IMR-90 (cell line): ENCODE measurements around the gene CASP8. TPM values are rescaled to one million over a fixed set of nuclear protein-coding genes. Genes with fewer than 3 reads are reported as not detected.

Experiments used
- ATAC-seq: fragments of 200-7000 bp; cut with Tn5 transposase; 2 replicates; pipeline ENCODE4 v1.9.1; 2020; ENCODE audit warnings: low read depth, mild to moderate bottlenecking, moderate library complexity
- BruUV-seq: library from RNA; stranded (reverse); fragments of 400-500 nt; replicated peaks from 2 replicates; lab custom pipeline; 2021; lab: Mats Ljungman, UMichigan
- CTCF ChIA-PET: fragments of 300-600 bp; formaldehyde crosslinking; extraction: SDS; loops from one replicate; lab custom pipeline; 2021; ENCODE audit warnings: antibody characterized with exemption; lab: Yijun Ruan, JAX
- POLR2A ChIA-PET: fragments of 300-600 bp; sonication (Branson Sonifier 250); formaldehyde crosslinking; loops from one replicate; lab custom pipeline; 2022; ENCODE audit warnings: antibody characterized with exemption; ENCODE audit not compliant: unreplicated experiment; lab: Charles Lee
- DNase-seq: peaks from one replicate; pipeline ENCODE4 v3.0.0; 2013
- H2AFZ ChIP-seq: replicated peaks from 2 replicates; pipeline ENCODE3; 2013; ENCODE audit warnings: low read length, mild to moderate bottlenecking; ENCODE audit not compliant: poor library complexity
- H2AK5ac ChIP-seq: 2 replicates; pipeline ENCODE4 v1.6.1; 2013; ENCODE audit warnings: low read depth, low read length, inconsistent platforms
- H2AK9ac ChIP-seq: replicated peaks from 2 replicates; pipeline ENCODE3; 2013; ENCODE audit warnings: mild to moderate bottlenecking, low read depth, low read length, moderate library complexity; ENCODE audit not compliant: poor library complexity
- H2BK120ac ChIP-seq: 2 replicates; pipeline ENCODE4 v1.6.1; 2013; ENCODE audit warnings: low read depth, low read length, inconsistent platforms
- H2BK15ac ChIP-seq: 3 replicates; pipeline ENCODE4 v1.6.1; 2013; ENCODE audit warnings: low read depth, low read length, inconsistent platforms
- H2BK20ac ChIP-seq: 2 replicates; pipeline ENCODE4 v1.6.1; 2013; ENCODE audit warnings: low read depth, mild to moderate bottlenecking, inconsistent platforms, low read length, moderate library complexity
- H2BK5ac ChIP-seq: 2 replicates; pipeline ENCODE4 v1.6.1; 2013; ENCODE audit warnings: mild to moderate bottlenecking, low read depth, low read length, inconsistent platforms; ENCODE audit not compliant: poor library complexity, severe bottlenecking
- H3K14ac ChIP-seq: replicated peaks from 2 replicates; pipeline ENCODE4 v1.6.1; 2013; ENCODE audit warnings: low read depth, low read length, inconsistent platforms
- H3K18ac ChIP-seq: 2 replicates; pipeline ENCODE4 v1.6.1; 2013; ENCODE audit warnings: low read depth, low read length, control low read depth
- H3K23ac ChIP-seq: 2 replicates; pipeline ENCODE4 v1.6.1; 2013; ENCODE audit warnings: low read depth, low read length, inconsistent platforms
- H3K27ac ChIP-seq: 2 replicates; pipeline ENCODE4 v1.5.1; 2013; ENCODE audit warnings: mild to moderate bottlenecking, control low read depth, low read length; ENCODE audit not compliant: insufficient read depth
- H3K27me3 ChIP-seq: 2 replicates; pipeline ENCODE4 v1.6.1; 2013; ENCODE audit warnings: low read length; ENCODE audit not compliant: control insufficient read depth, insufficient read depth
- H3K36me3 ChIP-seq: 2 replicates; pipeline ENCODE4 v1.6.1; 2013; ENCODE audit warnings: low read length, mixed read lengths; ENCODE audit not compliant: control insufficient read depth, insufficient read depth
- H3K4ac ChIP-seq: 2 replicates; pipeline ENCODE4 v1.6.1; 2013; ENCODE audit warnings: low read depth, low read length, inconsistent platforms
- H3K4me1 ChIP-seq: 2 replicates; pipeline ENCODE4 v1.6.1; 2013; ENCODE audit warnings: low read length, mixed read lengths; ENCODE audit not compliant: control insufficient read depth, insufficient read depth
- H3K4me2 ChIP-seq: 2 replicates; pipeline ENCODE4 v1.6.1; 2013; ENCODE audit warnings: low read depth, mild to moderate bottlenecking, control low read depth, low read length, moderate library complexity
- H3K4me3 ChIP-seq: 2 replicates; pipeline ENCODE4 v1.5.1; 2013; ENCODE audit warnings: low read depth, mild to moderate bottlenecking, control low read depth, low read length, moderate library complexity; ENCODE audit not compliant: insufficient read depth
- H3K56ac ChIP-seq: 2 replicates; pipeline ENCODE4 v1.6.1; 2013; ENCODE audit warnings: low read length, inconsistent platforms; ENCODE audit not compliant: insufficient read depth; ENCODE audit errors: extremely low read depth
- H3K79me1 ChIP-seq, 2 experiments: 2 replicates each; pipeline ENCODE4 v1.6.1; 2013; ENCODE audit warnings: low read length in 2 of 2, inconsistent platforms in 1 of 2, low read depth in 1 of 2
- H3K9ac ChIP-seq: 2 replicates; pipeline ENCODE4 v1.6.1; 2013; ENCODE audit warnings: low read depth, low read length, control low read depth
- H3K9me1 ChIP-seq: 2 replicates; pipeline ENCODE4 v1.6.1; 2013; ENCODE audit warnings: low read length, inconsistent platforms; ENCODE audit not compliant: insufficient read depth
- H3K9me3 ChIP-seq: 2 replicates; pipeline ENCODE4 v1.6.1; 2013; ENCODE audit warnings: low read length; ENCODE audit not compliant: control insufficient read depth, insufficient read depth
- H4K20me1 ChIP-seq: 2 replicates; pipeline ENCODE4 v1.6.1; 2013; ENCODE audit warnings: low read length, inconsistent platforms; ENCODE audit not compliant: insufficient read depth
- H4K5ac ChIP-seq: 2 replicates; pipeline ENCODE4 v1.6.1; 2013; ENCODE audit warnings: mild to moderate bottlenecking, low read depth, low read length, control low read depth
- H4K8ac ChIP-seq, 2 experiments: 2 replicates each; pipeline ENCODE4 v1.6.1; 2013; ENCODE audit warnings: low read depth in 2 of 2, low read length in 2 of 2, control low read depth in 1 of 2, inconsistent platforms in 1 of 2
- H4K91ac ChIP-seq: 2 replicates; pipeline ENCODE4 v1.6.1; 2013; ENCODE audit warnings: low read depth, low read length, inconsistent platforms; ENCODE audit not compliant: insufficient read depth
- BHLHE40 ChIP-seq: fragments of 150-350 bp; IDR thresholded peaks from 2 replicates; pipeline ENCODE4 v1.6.1; 2016; ENCODE audit warnings: mild to moderate bottlenecking, low read depth, low read length
- CEBPB ChIP-seq: IDR thresholded peaks from 2 replicates; pipeline ENCODE4 v1.6.1; 2012; ENCODE audit warnings: low read depth, low read length, improper control_type of control experiment
- CHD1 ChIP-seq: IDR thresholded peaks from 2 replicates; pipeline ENCODE4 v1.6.1; 2012; ENCODE audit warnings: low read depth, low read length, improper control_type of control experiment
- FOS ChIP-seq: fragments of 150-350 bp; IDR thresholded peaks from 2 replicates; pipeline ENCODE4 v1.6.1; 2016; ENCODE audit warnings: low read depth, low read length
- MAFK ChIP-seq: IDR thresholded peaks from 2 replicates; pipeline ENCODE4 v1.6.1; 2012; ENCODE audit warnings: low read depth, low read length, improper control_type of control experiment
- MAZ ChIP-seq: IDR thresholded peaks from 2 replicates; pipeline ENCODE4 v1.6.1; 2012; ENCODE audit warnings: low read depth, mild to moderate bottlenecking, low read length, improper control_type of control experiment, moderate library complexity, borderline replicate concordance
- MXI1 ChIP-seq: IDR thresholded peaks from 2 replicates; pipeline ENCODE4 v1.6.1; 2012; ENCODE audit warnings: low read depth, mild to moderate bottlenecking, low read length, moderate library complexity, borderline replicate concordance
- NFE2L2 ChIP-seq: fragments of 150-350 bp; IDR thresholded peaks from 2 replicates; pipeline ENCODE4 v1.6.1; 2016; ENCODE audit warnings: low read depth, mild to moderate bottlenecking, low read length
- POLR2A ChIP-seq: IDR thresholded peaks from 2 replicates; pipeline ENCODE4 v1.6.1; 2012; ENCODE audit warnings: mild to moderate bottlenecking, low read depth, low read length
- RCOR1 ChIP-seq: IDR thresholded peaks from 2 replicates; pipeline ENCODE4 v1.6.1; 2012; ENCODE audit warnings: mild to moderate bottlenecking, low read length, improper control_type of control experiment; ENCODE audit not compliant: insufficient replicate concordance
- RFX5 ChIP-seq: IDR thresholded peaks from 2 replicates; pipeline ENCODE4 v1.8.0; 2012; ENCODE audit warnings: low read depth, mild to moderate bottlenecking, low read length, moderate library complexity
- SMC3 ChIP-seq: fragments of 150-350 bp; IDR thresholded peaks from 2 replicates; pipeline ENCODE4 v1.6.1; 2016; ENCODE audit warnings: low read depth, mild to moderate bottlenecking, antibody characterized with exemption, low read length, moderate library complexity
- WGBS, 2 experiments: methylation state at CpG; one replicate each; pipeline versions ENCODE4 v1.1.5 to v1.1.7; 2013; ENCODE audit warnings: missing lambda C conversion rate in 2 of 2; ENCODE audit not compliant: insufficient read length in 1 of 2; ENCODE audit errors: extremely low coverage in 2 of 2; 5-methylcytosine and 5-hydroxymethylcytosine counted together
- dilution Hi-C: fragments of 300-500 bp; cut with HindIII; formaldehyde crosslinking; loops from one replicate; pipeline ENCODE4 v1.14.3; 2018; ENCODE audit warnings: low sequenced_read_pairs; ENCODE audit not compliant: unreplicated experiment
- in situ Hi-C: fragments of 300-500 bp; cut with MboI; formaldehyde crosslinking; loops from 3 replicates; pipeline ENCODE4 v1.14.3; 2019; ENCODE audit warnings: low sequenced_read_pairs, inconsistent platforms, mixed read lengths
- intact Hi-C: fragments of 100-400 bp; cut with micrococcal nuclease; formaldehyde crosslinking; loops from 2 replicates; pipeline ENCODE4 v1.10.0; 2022
- polyA plus RNA-seq, 3 experiments: library from polyadenylated mRNA; depleted of rRNA; stranded (reverse); fragments of >200 nt; gene quantifications; 2 replicates each; pipeline ENCODE4 v1.2.3, GENCODE V29; 2012; ENCODE audit warnings: low replicate concordance in 1 of 3
- total RNA-seq: library from RNA; depleted of rRNA; stranded (reverse); fragments of >200 nt; gene quantifications from 2 replicates; pipeline ENCODE4 v1.2.3, GENCODE V29; 2012
- TF ChIP-seq, protein P1 (sequence below): fragments of 150-350 bp; IDR thresholded peaks from 2 replicates; pipeline ENCODE4 v1.6.1; 2017; ENCODE audit warnings: mild to moderate bottlenecking, antibody characterized with exemption, low read length, low read depth
- TF ChIP-seq, protein P2 (sequence below): conservative IDR thresholded peaks from 2 replicates; pipeline ENCODE4 v1.5.1; 2012; ENCODE audit warnings: mild to moderate bottlenecking, low read depth, low read length, improper control_type of control experiment
- TF ChIP-seq, protein P3 (sequence below): fragments of 150-350 bp; IDR thresholded peaks from 2 replicates; pipeline ENCODE4 v1.6.1; 2016; ENCODE audit warnings: low read depth, mild to moderate bottlenecking, low read length, moderate library complexity, borderline replicate concordance

Gene CASP8
- total and polyA plus RNA-seq, 2 of the 4 experiments (the other 2 are of a cell fraction), result 13.1 to 17.0 TPM

- intact Hi-C loops, result loop anchor here (5.0 kb wide), 1 partner anchor 95 kb away; no protein-coding TSS in a partner anchor
- H2AFZ ChIP-seq, result peak overlapping the region; percentile 90
- BruUV-seq, result no TSS peak
- TF ChIP-seq POLR2A (no peak), MAZ (no peak), CEBPB (no peak), CHD1 (no peak), NFE2L2 (no peak), SMC3 (no peak), FOS (no peak), BHLHE40 (no peak), MXI1 (no peak), RFX5 (no peak), MAFK (no peak), RCOR1 (no peak)
- TF ChIP-seq, protein P1, sequence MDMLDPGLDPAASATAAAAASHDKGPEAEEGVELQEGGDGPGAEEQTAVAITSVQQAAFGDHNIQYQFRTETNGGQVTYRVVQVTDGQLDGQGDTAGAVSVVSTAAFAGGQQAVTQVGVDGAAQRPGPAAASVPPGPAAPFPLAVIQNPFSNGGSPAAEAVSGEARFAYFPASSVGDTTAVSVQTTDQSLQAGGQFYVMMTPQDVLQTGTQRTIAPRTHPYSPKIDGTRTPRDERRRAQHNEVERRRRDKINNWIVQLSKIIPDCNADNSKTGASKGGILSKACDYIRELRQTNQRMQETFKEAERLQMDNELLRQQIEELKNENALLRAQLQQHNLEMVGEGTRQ, result no peak
- TF ChIP-seq, protein P2, sequence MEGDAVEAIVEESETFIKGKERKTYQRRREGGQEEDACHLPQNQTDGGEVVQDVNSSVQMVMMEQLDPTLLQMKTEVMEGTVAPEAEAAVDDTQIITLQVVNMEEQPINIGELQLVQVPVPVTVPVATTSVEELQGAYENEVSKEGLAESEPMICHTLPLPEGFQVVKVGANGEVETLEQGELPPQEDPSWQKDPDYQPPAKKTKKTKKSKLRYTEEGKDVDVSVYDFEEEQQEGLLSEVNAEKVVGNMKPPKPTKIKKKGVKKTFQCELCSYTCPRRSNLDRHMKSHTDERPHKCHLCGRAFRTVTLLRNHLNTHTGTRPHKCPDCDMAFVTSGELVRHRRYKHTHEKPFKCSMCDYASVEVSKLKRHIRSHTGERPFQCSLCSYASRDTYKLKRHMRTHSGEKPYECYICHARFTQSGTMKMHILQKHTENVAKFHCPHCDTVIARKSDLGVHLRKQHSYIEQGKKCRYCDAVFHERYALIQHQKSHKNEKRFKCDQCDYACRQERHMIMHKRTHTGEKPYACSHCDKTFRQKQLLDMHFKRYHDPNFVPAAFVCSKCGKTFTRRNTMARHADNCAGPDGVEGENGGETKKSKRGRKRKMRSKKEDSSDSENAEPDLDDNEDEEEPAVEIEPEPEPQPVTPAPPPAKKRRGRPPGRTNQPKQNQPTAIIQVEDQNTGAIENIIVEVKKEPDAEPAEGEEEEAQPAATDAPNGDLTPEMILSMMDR, result no peak
- TF ChIP-seq, protein P3, sequence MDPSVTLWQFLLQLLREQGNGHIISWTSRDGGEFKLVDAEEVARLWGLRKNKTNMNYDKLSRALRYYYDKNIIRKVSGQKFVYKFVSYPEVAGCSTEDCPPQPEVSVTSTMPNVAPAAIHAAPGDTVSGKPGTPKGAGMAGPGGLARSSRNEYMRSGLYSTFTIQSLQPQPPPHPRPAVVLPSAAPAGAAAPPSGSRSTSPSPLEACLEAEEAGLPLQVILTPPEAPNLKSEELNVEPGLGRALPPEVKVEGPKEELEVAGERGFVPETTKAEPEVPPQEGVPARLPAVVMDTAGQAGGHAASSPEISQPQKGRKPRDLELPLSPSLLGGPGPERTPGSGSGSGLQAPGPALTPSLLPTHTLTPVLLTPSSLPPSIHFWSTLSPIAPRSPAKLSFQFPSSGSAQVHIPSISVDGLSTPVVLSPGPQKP, result no peak
These were observed 2.9 kb upstream of the CASP8 start for GRCh38 chr2:201257381-201257955.

More at GRCh38 chr2:201257381-201257955, 2.9 kb upstream of the CASP8 start:
- peaks cover 15 to 35% of the 10 kb centered on the region in 2 experiments; a peak in 3 of 4 replicates for H3K79me1 ChIP-seq
- H2BK15ac ChIP-seq, result peak overlapping the region; percentile 89; the same call in 2 of the 3 replicates
- peaks cover 16% of the 10 kb centered on the region for H3K9me1 ChIP-seq
- H3K27me3 ChIP-seq, result no peaks in the 10 kb centered on the region
- 0 out of 2 replicates have a peak overlapping the region, but pooled peaks have one; percentile 3 for H2AK5ac ChIP-seq
- peak overlapping the region; percentile 88 for H4K5ac ChIP-seq
- peak overlapping the region; percentile 92 for H4K91ac ChIP-seq
- H3K56ac ChIP-seq, result peak overlapping the region; percentile 98; the same call in 1 of the 2 replicates
- H2AK9ac ChIP-seq, result peak overlapping the region; percentile 88
- peak overlapping the region; percentile 64 to 88 for H4K8ac ChIP-seq
- H3K4me1 ChIP-seq, result peaks cover 12% of the 10 kb centered on the region
- ChIA-PET CTCF (interaction anchor here (0.6 kb wide), 1 partner anchor 918 kb away, joined by 9 read pairs; no protein-coding TSS in a partner anchor), POLR2A (no interaction called here)
- peak overlapping the region; percentile 79 for H3K14ac ChIP-seq
- H2BK120ac ChIP-seq, result peak overlapping the region; percentile 89
- H3K36me3 ChIP-seq, result no peaks in the 10 kb centered on the region
- DNase-seq, result peak; percentile 5
- peak overlapping the region; percentile 94 for H2BK5ac ChIP-seq
- H3K4me2 ChIP-seq, result peak overlapping the region; percentile 88
- peak; percentile 10 for ATAC-seq
- peak overlapping the region; percentile 84 for H2BK20ac ChIP-seq
- H3K4me3 ChIP-seq, result peak overlapping the region; percentile 67; the same call in 1 of the 2 replicates
- H3K23ac ChIP-seq, result peak overlapping the region; percentile 77
- WGBS, 2 experiments, result 10% methylated on average over 2 of the region's 12 CpGs; no CpG with 5 or more reads in 1 of the 2 experiments
- peak overlapping the region; percentile 54 for H3K27ac ChIP-seq
- dilution Hi-C loops (no loop called here), in situ Hi-C loops (no loop called here)
- H3K4ac ChIP-seq, result peak overlapping the region; percentile 86
- H3K9me3 ChIP-seq, result no peaks in the 10 kb centered on the region
- no peaks in the 10 kb centered on the region for H4K20me1 ChIP-seq
- H3K18ac ChIP-seq, result peak overlapping the region; percentile 82
- H3K9ac ChIP-seq, result no peak overlapping the region
